WTC11 (cell line): Measurements from ENCODE around the gene TREM1. TPM values are rescaled to one million over a fixed set of nuclear protein-coding genes. Genes with fewer than 3 reads are reported as not detected.

ENCODE experiments used
- ATAC-seq: fragments of 200-7000 bp; cut with Tn5 transposase; 2 replicates; pipeline ENCODE4 v1.10.0; 2021; ENCODE audit warnings: mild to moderate bottlenecking, moderate library complexity
- CTCF ChIA-PET: fragments of 300-600 bp; sonication (Branson Sonifier 250); formaldehyde crosslinking; loops from one replicate; lab custom pipeline; 2021; ENCODE audit warnings: antibody characterized with exemption; lab: Charles Lee
- POLR2A ChIA-PET: fragments of 350-600 bp; sonication (Branson Sonifier 250); formaldehyde crosslinking; loops from one replicate; lab custom pipeline; 2021; ENCODE audit warnings: antibody characterized with exemption; lab: Charles Lee
- DNase-seq: peaks from one replicate; pipeline ENCODE4 v3.0.0; 2021; ENCODE audit warnings: low spot score
- H3K27ac Mint-ChIP-seq: 2 replicates; pipeline ENCODE4 v1.8.0; 2021; ENCODE audit warnings: mixed read lengths
- H3K27me3 Mint-ChIP-seq: 2 replicates; pipeline ENCODE4 v1.8.0; 2021; ENCODE audit warnings: low read depth, mild to moderate bottlenecking, moderate library complexity, mixed read lengths
- H3K36me3 Mint-ChIP-seq: 2 replicates; pipeline ENCODE4 v1.8.0; 2021; ENCODE audit warnings: mixed read lengths
- H3K4me1 Mint-ChIP-seq: 2 replicates; pipeline ENCODE4 v1.8.0; 2022; ENCODE audit warnings: mixed read lengths
- H3K4me3 Mint-ChIP-seq: 2 replicates; pipeline ENCODE4 v1.8.0; 2021; ENCODE audit warnings: mild to moderate bottlenecking, moderate library complexity, mixed read lengths
- H3K9me3 Mint-ChIP-seq: 2 replicates; pipeline ENCODE4 v1.8.0; 2021; ENCODE audit warnings: mixed read lengths
- ATF2 ChIP-seq: sonication (generic); formaldehyde crosslinking; IDR thresholded peaks from 2 replicates; pipeline ENCODE4 v1.8.1; 2022; ENCODE audit warnings: low read depth, missing genetic modification reagents, borderline replicate concordance
- ATF6 ChIP-seq: sonication (generic); formaldehyde crosslinking; IDR thresholded peaks from 2 replicates; pipeline ENCODE4 v1.8.1; 2023; ENCODE audit warnings: mild to moderate bottlenecking, missing genetic modification reagents
- CREM ChIP-seq: sonication (generic); formaldehyde crosslinking; IDR thresholded peaks from 2 replicates; pipeline ENCODE4 v1.8.1; 2022; ENCODE audit warnings: mild to moderate bottlenecking, missing genetic modification reagents, moderate library complexity
- CTCF ChIP-seq: fragments of 200-600 bp; IDR thresholded peaks from 2 replicates; pipeline ENCODE4 v1.8.0; 2022; ENCODE audit warnings: antibody characterized with exemption
- E2F1 ChIP-seq: sonication (generic); formaldehyde crosslinking; IDR thresholded peaks from 2 replicates; pipeline ENCODE4 v1.8.0; 2022; ENCODE audit warnings: mild to moderate bottlenecking, missing genetic modification reagents
- EMX1 ChIP-seq: fragments of 250-450 bp; sonication (Bioruptor Pico); IDR thresholded peaks from 2 replicates; pipeline ENCODE4 v1.8.0; 2021; ENCODE audit warnings: mild to moderate bottlenecking
- FOXJ3 ChIP-seq: sonication (generic); formaldehyde crosslinking; IDR thresholded peaks from 2 replicates; pipeline ENCODE4 v1.9.0; 2021; ENCODE audit warnings: missing genetic modification reagents, mild to moderate bottlenecking, borderline replicate concordance
- FOXK1 ChIP-seq: sonication (generic); formaldehyde crosslinking; IDR thresholded peaks from 2 replicates; pipeline ENCODE4 v1.8.0; 2022; ENCODE audit warnings: mild to moderate bottlenecking, moderate library complexity, missing genetic modification reagents
- FOXP4 ChIP-seq: sonication (generic); formaldehyde crosslinking; IDR thresholded peaks from 2 replicates; pipeline ENCODE4 v1.8.0; 2022; ENCODE audit warnings: mild to moderate bottlenecking, missing genetic modification reagents
- JAZF1 ChIP-seq: fragments of 250-450 bp; sonication (Bioruptor Pico); IDR thresholded peaks from 2 replicates; pipeline ENCODE4 v1.9.0; 2021; ENCODE audit warnings: moderate library complexity, mild to moderate bottlenecking, inconsistent platforms
- KAT7 ChIP-seq: sonication (generic); formaldehyde crosslinking; IDR thresholded peaks from 2 replicates; pipeline ENCODE4 v1.8.1; 2023; ENCODE audit warnings: missing genetic modification reagents, mild to moderate bottlenecking, borderline replicate concordance
- MYBL2 ChIP-seq: sonication (generic); formaldehyde crosslinking; IDR thresholded peaks from 2 replicates; pipeline ENCODE4 v1.8.1; 2023; ENCODE audit warnings: mild to moderate bottlenecking, moderate library complexity, missing genetic modification reagents
- NFATC4 ChIP-seq: fragments of 250-450 bp; sonication (Bioruptor Pico); IDR thresholded peaks from 2 replicates; pipeline ENCODE4 v1.9.0; 2021; ENCODE audit warnings: mild to moderate bottlenecking
- NFYB ChIP-seq: sonication (generic); formaldehyde crosslinking; conservative IDR thresholded peaks from 2 replicates; pipeline ENCODE4 v1.8.0; 2022; ENCODE audit warnings: low read depth, missing genetic modification reagents
- NR1H2 ChIP-seq: sonication (generic); formaldehyde crosslinking; IDR thresholded peaks from 2 replicates; pipeline ENCODE4 v1.9.0; 2021; ENCODE audit warnings: mild to moderate bottlenecking, moderate library complexity, missing genetic modification reagents
- SMAD4 ChIP-seq: sonication (generic); formaldehyde crosslinking; IDR thresholded peaks from 2 replicates; pipeline ENCODE4 v1.8.0; 2022; ENCODE audit warnings: mild to moderate bottlenecking, missing genetic modification reagents
- SP1 ChIP-seq: sonication (generic); formaldehyde crosslinking; conservative IDR thresholded peaks from 2 replicates; pipeline ENCODE4 v1.8.1; 2022; ENCODE audit warnings: missing genetic modification reagents
- STAT6 ChIP-seq: sonication (generic); formaldehyde crosslinking; conservative IDR thresholded peaks from 2 replicates; pipeline ENCODE4 v1.8.1; 2023; ENCODE audit warnings: mild to moderate bottlenecking, low read depth, missing genetic modification reagents, moderate library complexity
- USF1 ChIP-seq: sonication (generic); formaldehyde crosslinking; IDR thresholded peaks from 2 replicates; pipeline ENCODE4 v1.8.0; 2022; ENCODE audit warnings: mild to moderate bottlenecking, missing genetic modification reagents
- ZNF138 ChIP-seq: sonication (generic); formaldehyde crosslinking; conservative IDR thresholded peaks from 2 replicates; pipeline ENCODE4 v1.8.1; 2022; ENCODE audit warnings: mild to moderate bottlenecking, moderate library complexity, missing genetic modification reagents
- ZNF219 ChIP-seq: sonication (generic); formaldehyde crosslinking; IDR thresholded peaks from 2 replicates; pipeline ENCODE4 v1.8.0; 2023; ENCODE audit warnings: missing genetic modification reagents, mild to moderate bottlenecking, borderline replicate concordance
- ZNF263 ChIP-seq: sonication (generic); formaldehyde crosslinking; IDR thresholded peaks from 2 replicates; pipeline ENCODE4 v1.8.1; 2022; ENCODE audit warnings: low read depth, mild to moderate bottlenecking, moderate library complexity, missing genetic modification reagents
- ZNF317 ChIP-seq: sonication (generic); formaldehyde crosslinking; IDR thresholded peaks from 2 replicates; pipeline ENCODE4 v1.8.1; 2023; ENCODE audit warnings: low read depth, mild to moderate bottlenecking, moderate library complexity, missing genetic modification reagents, borderline replicate concordance
- ZNF671 ChIP-seq: fragments of 250-450 bp; sonication (Bioruptor Pico); IDR thresholded peaks from 2 replicates; pipeline ENCODE4 v1.8.0; 2021; ENCODE audit warnings: mild to moderate bottlenecking
- total RNA-seq: library from RNA; stranded (reverse); gene quantifications from 3 replicates; pipeline ENCODE4 v1.2.3, GENCODE V29; 2021

Gene TREM1
- total RNA-seq, 1 experiment from 2014 or later: not detected

GRCh38 chr6:41331401-41332150, 45.1 kb upstream of the TREM1 start:
- Mint-ChIP-seq H3K27me3 (peaks cover 7% of the 10 kb centered on the region), H3K9me3 (no peaks in the 10 kb centered on the region), H3K36me3 (no peaks in the 10 kb centered on the region), H3K27ac (no peak overlapping the region), H3K4me1 (0 out of 2 replicates have a peak, but pooled peaks cover 3% of the 10 kb centered on the region), H3K4me3 (no peak overlapping the region)
- CTCF ChIA-PET: interaction anchor here (0.9 to 4.1 kb wide), 3 partner anchors 13 to 456 kb away, joined by 3 to 14 read pairs (median 4); partner anchors contain the start of gene TOMM6
- POLR2A ChIA-PET: no interaction called here
- DNase-seq (no peak), ATAC-seq (no peak)
- TF ChIP-seq CREM (CRISPR knock-in tag) (no peak), FOXP4 (CRISPR knock-in tag) (no peak), ZNF263 (CRISPR knock-in tag) (no peak), SP1 (CRISPR knock-in tag) (no peak), ZNF317 (CRISPR knock-in tag) (no peak), USF1 (CRISPR knock-in tag) (no peak), FOXK1 (CRISPR knock-in tag) (no peak), KAT7 (CRISPR knock-in tag) (no peak), SMAD4 (CRISPR knock-in tag) (no peak), ZNF671 (CRISPR knock-in tag) (no peak), MYBL2 (no peak), ZNF219 (CRISPR knock-in tag) (no peak), STAT6 (CRISPR knock-in tag) (no peak), E2F1 (no peak), NFYB (CRISPR knock-in tag) (no peak), EMX1 (CRISPR knock-in tag) (no peak), NFATC4 (CRISPR knock-in tag) (no peak)

GRCh38 chr6:41327177-41327576, 40.7 kb upstream of the TREM1 start:
- DNase-seq (no peak), ATAC-seq (no peak)
- no peak overlapping the region for H3K27ac Mint-ChIP-seq
- peaks cover 10% of the 10 kb centered on the region for H3K4me1 Mint-ChIP-seq
- no peak overlapping the region for H3K4me3 Mint-ChIP-seq
- no peaks in the 10 kb centered on the region for H3K36me3 Mint-ChIP-seq
- POLR2A ChIA-PET: no interaction called here
- H3K27me3 Mint-ChIP-seq: peaks cover 3% of the 10 kb centered on the region
- CTCF ChIA-PET: no interaction called here
- H3K9me3 Mint-ChIP-seq: no peaks in the 10 kb centered on the region
- TF ChIP-seq CTCF (no peak), NFATC4 (CRISPR knock-in tag) (no peak), ZNF138 (CRISPR knock-in tag) (no peak), JAZF1 (no peak), SP1 (CRISPR knock-in tag) (no peak), FOXJ3 (CRISPR knock-in tag) (no peak), ATF6 (no peak), NR1H2 (CRISPR knock-in tag) (no peak), ATF2 (CRISPR knock-in tag) (no peak)
